Hepatocyte (in vitro differentiated cells): ENCODE results near the gene TBX15.

Experiments used
- EZH2 ChIP-seq: fragments of 200-600 bp; sonication (generic); IDR thresholded peaks from 2 replicates; pipeline ENCODE4 v1.6.1; 2016; ENCODE audit warnings: antibody characterized with exemption, mild to moderate bottlenecking, borderline replicate concordance
- TF ChIP-seq, protein P1 (sequence below): fragments of 200-600 bp; sonication (generic); IDR thresholded peaks from 2 replicates; pipeline ENCODE4 v1.5.1; 2016; ENCODE audit warnings: antibody characterized with exemption, mild to moderate bottlenecking; ENCODE audit not compliant: poor library complexity

GRCh38 chr1:118878661-118879060 lies 109.5 kb downstream of the TBX15 start:
- TF ChIP-seq, protein P1, sequence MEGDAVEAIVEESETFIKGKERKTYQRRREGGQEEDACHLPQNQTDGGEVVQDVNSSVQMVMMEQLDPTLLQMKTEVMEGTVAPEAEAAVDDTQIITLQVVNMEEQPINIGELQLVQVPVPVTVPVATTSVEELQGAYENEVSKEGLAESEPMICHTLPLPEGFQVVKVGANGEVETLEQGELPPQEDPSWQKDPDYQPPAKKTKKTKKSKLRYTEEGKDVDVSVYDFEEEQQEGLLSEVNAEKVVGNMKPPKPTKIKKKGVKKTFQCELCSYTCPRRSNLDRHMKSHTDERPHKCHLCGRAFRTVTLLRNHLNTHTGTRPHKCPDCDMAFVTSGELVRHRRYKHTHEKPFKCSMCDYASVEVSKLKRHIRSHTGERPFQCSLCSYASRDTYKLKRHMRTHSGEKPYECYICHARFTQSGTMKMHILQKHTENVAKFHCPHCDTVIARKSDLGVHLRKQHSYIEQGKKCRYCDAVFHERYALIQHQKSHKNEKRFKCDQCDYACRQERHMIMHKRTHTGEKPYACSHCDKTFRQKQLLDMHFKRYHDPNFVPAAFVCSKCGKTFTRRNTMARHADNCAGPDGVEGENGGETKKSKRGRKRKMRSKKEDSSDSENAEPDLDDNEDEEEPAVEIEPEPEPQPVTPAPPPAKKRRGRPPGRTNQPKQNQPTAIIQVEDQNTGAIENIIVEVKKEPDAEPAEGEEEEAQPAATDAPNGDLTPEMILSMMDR = no peak
- no peak for TF ChIP-seq EZH2
